CD4-positive, alpha-beta T cell treated with Interleukin-17A for 4 hours (primary cell): ENCODE results near the gene PITHD1.
"Not testable (repeated sequence)": the region's sequence is repeated elsewhere in the genome, so short reads cannot be mapped to it uniquely, and the experiment has no call there.

Source experiments
- DNase-seq: peaks from one replicate; pipeline ENCODE4 v3.0.0-alpha.2; 2020; ENCODE audit warnings: mixed read lengths

The PITHD1 gene

GRCh38 chr1:23774174-23774880 is 3.9 kb upstream of the PITHD1 start:
- DNase-seq = no peak

DNA sequence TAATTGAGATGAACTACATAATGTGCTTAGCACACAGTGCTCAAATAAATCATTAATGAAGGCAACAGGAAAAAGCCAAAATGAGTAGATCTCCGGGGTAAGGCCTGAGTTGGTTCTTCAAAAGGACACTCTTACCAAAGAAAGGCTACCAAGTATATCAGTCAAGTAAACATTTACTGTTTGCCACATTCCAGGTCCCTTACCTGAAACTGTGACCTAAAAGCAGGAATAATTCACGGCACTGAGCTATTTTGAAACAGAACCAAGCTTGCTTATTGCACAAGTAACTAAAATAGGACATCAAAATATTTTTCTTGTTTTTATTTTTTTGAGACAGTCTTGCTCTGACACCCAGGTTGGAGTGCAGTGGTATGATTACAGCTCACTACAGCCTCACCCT is 2.0 kb upstream of the PITHD1 start:
- DNase-seq = no peak

DNA sequence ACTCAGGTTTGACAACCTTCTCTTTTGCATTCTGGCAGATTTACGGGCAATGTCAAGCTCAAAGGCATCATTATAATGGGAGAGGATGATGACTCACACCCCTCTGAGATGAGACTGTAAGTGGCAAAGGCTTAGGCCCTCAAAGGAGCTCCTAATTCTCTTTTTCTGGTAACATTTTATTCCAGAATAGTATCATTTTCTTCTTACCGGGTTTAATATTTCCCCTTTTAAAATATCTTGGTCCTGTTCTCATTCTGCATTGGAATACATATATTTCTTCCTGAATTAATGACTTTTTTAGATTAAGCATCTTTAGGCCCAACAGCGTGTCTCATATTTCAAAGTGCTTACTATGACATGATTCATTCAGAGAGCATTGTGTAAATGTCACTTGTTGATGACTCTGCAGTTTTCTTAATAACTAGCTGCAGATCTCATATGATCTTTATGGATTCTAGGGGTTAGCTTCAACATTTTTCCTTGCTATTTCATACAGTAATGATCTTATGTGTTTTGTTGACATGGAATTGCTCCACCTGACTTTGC is 1.7 kb downstream of the PITHD1 start:
- DNase-seq = no peak

DNA sequence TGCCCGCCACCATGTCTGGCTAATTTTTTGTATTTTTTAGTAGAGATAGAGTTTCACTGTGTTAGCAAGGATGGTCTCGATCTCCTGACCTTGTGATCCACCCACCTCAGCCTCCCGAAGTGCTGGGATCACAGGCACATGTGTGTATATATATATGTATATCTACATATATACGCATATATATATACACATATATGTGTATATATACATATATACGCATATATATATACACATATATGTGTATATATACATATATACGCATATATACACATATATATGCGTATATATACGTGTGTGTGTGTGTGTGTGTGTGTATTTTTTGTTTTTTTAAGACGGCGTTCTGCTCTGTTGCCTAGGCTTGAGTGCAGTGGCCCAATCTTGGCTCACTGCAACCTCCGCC is 4.9 kb downstream of the PITHD1 start:
- DNase-seq = not testable (repeated sequence)

DNA sequence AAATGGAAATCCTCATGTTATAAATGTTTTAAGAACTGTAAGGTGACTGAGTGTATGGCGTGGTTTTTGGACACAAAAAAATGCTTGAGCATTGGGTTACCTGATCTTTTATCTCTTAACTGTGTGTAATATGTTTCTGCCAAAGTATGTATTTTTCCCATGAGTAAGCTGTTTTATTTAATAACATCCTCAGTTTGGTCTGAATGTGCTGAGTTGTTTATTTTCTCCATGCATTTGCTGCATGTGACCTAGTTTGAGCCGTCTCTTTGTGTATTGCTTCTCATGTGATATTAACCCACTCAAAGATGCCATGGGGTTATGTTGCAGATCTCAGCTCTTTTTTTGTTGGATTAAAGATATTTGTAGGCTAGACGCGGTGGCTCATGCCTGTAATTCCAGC is 6.6 kb downstream of the PITHD1 start:
- no peak for DNase-seq

DNA sequence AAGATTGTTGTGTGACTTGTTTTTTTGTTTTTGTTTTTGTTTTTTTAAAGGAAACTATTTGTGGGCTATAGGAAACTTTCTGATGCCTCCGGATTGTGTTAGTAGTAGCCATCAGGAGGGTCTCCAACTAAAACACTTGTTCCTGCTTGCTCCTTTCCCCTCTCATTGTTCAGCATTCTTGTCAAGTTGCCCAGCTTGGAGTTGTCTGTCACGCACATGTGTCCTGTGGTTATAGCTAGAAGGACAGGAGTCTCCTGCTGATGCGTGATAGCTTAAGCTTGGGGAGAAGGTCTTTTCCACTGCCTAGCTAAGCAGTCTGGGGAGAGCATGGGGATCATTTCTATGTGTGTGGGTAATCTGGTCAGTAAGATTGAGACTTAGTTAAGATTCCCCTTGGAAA is 9.5 kb downstream of the PITHD1 start:
- DNase-seq = no peak

DNA sequence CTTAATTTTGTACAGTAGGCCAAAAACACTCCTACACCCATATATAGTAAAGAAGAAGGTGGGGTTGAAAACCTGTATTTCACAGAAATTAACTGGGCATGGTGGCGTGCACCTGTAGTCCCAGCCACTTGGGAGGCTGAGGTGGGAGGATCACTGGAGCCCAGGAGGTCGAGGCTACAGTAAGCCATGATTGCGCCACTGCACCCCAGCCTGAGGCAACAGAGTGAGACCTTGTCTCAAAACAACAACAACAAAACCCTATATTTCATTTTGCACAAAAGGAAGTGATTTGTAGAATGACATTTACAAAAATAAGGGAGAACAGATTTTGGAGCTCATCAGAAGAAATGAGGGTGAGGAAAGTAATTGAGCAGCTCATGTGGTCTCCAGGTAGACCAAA is 10.5 kb downstream of the PITHD1 start:
- DNase-seq = no peak

GRCh38 chr1:23790696-23791515 is 12.7 kb downstream of the PITHD1 start, which contains the start of gene LYPLA2:
TSS of gene LYPLA2 (plus strand) at chr1:23791145. CDS start at chr1:23792683, 1,538 bp downstream.
- DNase-seq = peak; percentile 90

GRCh38 chr1:23791516-23792047 is 13.4 kb downstream of the PITHD1 start:
- peak; percentile 38 for DNase-seq

- DNase-seq = no peak
Measured at GRCh38 chr1:23792151-23792945, 14.1 kb downstream of the PITHD1 start.

- DNase-seq = peak; percentile 27
Measured at GRCh38 chr1:23793018-23793781, 15.0 kb downstream of the PITHD1 start.

GRCh38 chr1:23793861-23794731 is 15.9 kb downstream of the PITHD1 start:
- no peak for DNase-seq

- DNase-seq = not testable (repeated sequence)
Measured at GRCh38 chr1:23794732-23795182, 16.5 kb downstream of the PITHD1 start.

DNA sequence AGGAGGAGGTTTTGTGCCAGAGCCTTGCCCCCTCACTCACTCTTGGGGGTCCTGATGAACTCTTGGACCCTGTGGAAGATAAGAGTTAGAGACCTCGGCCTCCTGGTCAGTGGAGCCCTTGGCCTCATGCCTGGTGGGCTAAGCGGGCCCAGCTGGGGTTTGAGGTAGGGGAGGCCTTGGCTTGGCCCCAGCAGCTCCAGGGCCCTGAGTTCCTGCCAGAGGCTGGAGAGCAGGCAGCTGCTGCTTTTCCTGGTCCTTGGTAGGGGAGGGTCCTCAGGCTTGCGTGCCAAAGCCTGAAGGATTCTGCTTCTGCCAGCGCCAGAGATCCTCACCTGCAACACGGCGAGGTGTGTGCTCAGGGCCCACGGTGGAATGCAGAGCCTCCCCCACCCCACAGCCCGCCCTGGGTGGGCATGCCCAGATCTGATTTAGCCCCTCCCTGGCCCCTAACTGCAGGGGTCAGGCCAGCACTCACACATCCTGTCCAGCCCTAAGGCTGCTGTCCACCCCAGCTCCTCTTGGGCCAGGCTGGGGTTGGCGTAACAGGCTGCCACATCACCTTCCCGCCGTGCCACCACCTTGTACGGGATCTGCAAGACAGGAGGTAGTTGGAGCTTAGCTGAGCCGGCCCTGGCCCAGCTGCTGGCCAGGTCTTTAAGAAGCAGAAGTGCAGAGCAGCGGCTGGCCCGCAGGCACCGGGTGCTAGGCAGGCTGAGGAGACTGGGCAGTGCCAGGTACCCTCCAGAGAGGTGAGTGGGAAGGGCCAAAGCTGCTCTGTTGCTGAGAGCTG is 17.7 kb downstream of the PITHD1 start:
- DNase-seq = no peak

DNA sequence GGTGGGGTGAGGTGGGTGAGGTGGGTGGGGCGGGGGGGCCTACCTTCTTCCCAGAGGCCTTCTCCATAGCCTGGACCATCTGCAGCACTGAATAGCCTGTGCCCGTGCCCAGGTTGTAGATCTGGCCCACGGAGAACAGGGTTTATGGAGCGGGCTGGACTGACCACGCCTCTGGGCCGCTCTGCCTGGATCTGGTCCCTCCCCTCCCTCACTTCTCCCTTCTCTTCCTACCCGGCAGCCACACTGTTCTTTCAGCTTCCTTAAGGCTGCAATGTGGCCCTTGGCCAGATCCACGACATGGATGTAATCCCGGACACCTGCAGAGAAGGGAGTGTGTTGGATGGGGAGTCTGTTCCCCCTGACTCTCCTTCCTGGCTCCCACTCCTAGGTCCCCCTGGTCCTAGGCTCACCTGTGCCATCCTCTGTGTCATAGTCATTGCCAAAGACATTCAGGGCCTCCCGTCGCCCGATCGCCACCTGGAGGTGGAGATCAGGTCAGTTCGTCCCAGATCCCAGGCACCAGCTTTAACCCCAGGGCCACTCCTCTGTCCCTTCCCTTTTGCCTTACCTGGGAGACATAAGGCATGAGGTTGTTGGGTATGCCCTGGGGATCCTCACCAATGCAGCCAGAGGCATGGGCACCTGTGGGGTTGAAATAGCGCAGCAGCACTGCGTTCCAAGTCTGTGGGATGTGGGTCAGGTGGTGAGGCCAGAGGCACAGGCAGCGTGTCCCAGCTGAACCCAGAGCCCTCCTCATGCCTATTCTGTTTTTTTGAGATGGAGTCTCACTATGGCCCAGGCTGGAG is 18.5 kb downstream of the PITHD1 start:
- no peak for DNase-seq

DNA sequence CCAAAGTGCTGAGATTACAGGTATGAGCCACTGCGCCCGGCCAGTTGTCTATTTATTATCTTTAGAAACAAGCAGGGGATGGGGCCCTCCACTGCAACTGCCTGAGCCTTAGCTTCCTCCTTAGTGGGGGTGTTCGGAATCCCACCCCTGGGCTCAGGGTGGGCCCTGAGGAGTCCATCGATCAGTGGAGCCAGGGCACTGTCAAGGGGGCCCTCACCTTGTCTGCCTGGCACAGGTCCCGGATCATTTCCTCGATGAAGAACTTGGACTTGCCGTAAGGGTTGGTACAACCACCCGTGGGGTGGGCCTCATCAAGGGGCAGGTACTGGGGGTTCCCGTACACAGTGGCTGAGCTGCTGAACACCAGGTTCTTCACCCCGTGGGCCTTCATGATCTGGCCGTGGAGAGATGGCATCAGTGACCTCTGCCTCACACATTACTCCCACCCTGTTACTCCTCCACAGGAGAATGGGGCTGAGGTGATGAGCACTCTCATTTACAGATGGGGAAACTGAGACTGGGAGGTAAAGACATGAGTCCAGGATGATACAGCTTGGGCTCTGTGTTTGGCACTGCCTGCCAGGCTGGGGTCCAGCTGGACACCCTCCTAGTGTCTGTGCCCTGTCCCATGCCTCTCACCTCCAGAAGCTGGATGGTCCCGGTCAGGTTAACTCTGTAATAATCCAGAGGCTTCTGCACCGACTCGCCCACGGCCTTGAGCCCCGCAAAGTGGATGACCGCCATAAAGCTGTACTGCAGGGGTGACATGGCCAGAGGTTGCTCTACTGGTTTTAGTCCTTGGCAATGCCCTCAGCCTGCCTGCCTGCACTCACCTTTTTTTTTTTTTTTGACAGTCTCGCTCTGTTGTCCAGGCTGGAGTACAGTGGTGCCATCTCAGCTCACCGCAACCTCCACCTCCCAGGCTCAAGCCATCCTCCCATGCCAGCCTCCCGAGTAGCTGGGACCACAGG is 19.5 kb downstream of the PITHD1 start:
- DNase-seq = no peak

GRCh38 chr1:23798662-23799142 is 20.5 kb downstream of the PITHD1 start:
- DNase-seq = peak; percentile 8

DNA sequence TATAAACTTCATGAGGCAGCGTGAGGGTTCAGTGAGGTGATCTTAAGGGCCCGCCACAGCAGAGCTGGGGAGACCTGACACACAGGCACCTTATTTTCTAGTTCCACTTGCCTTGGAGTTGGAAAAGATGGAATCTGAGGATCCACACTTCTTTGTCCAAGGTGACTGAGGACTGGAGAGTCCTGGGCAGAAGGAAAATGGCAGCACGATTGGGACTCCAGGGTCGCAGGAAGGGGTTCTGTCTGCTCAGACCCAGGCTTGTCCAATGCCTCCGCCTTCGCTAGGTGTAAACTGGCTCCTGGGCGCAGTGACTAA is 21.0 kb downstream of the PITHD1 start:
- DNase-seq = no peak
